PC-9 (cell line): ENCODE data around the gene TMEM94.

Experiments
- EZH2 ChIP-seq: fragments of 200-600 bp; sonication (generic); IDR thresholded peaks from 2 replicates; pipeline ENCODE4 v1.8.0; 2017; ENCODE audit warnings: antibody characterized with exemption, low read depth
- TF ChIP-seq, protein P1 (sequence below): fragments of 200-600 bp; sonication (generic); conservative IDR thresholded peaks from 2 replicates; pipeline ENCODE4 v1.6.1; 2017; ENCODE audit warnings: mixed run types, antibody characterized with exemption, mild to moderate bottlenecking, moderate library complexity

DNA sequence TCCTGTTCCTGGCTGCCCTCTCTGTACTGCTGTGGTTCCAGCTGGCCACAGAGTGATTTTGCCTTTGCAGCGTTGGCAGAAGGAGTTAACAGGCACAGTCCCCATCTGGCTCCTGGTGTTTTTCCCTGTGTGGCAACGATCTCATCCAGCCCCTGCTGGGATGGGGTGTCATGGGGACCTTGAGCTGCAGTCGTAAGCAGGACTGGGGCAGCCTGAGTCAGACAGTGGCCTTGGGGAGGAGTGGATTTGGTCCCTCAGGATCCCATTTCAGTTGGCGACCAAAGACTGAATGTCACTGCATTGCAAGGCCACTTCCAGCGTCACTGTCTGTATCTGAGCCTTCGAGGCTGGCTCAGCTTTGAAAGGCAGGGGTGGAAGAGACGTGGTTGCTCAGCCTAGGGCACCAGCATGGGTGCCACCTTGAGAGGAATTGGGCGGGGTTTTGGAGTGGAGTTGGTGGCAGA, 11.9 kb downstream of the TMEM94 start:
- TF ChIP-seq, protein P1, sequence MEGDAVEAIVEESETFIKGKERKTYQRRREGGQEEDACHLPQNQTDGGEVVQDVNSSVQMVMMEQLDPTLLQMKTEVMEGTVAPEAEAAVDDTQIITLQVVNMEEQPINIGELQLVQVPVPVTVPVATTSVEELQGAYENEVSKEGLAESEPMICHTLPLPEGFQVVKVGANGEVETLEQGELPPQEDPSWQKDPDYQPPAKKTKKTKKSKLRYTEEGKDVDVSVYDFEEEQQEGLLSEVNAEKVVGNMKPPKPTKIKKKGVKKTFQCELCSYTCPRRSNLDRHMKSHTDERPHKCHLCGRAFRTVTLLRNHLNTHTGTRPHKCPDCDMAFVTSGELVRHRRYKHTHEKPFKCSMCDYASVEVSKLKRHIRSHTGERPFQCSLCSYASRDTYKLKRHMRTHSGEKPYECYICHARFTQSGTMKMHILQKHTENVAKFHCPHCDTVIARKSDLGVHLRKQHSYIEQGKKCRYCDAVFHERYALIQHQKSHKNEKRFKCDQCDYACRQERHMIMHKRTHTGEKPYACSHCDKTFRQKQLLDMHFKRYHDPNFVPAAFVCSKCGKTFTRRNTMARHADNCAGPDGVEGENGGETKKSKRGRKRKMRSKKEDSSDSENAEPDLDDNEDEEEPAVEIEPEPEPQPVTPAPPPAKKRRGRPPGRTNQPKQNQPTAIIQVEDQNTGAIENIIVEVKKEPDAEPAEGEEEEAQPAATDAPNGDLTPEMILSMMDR, result no peak
- no peak for TF ChIP-seq EZH2
